Measurements from ENCODE around the gene PBLD.

PBLD gene

DNA sequence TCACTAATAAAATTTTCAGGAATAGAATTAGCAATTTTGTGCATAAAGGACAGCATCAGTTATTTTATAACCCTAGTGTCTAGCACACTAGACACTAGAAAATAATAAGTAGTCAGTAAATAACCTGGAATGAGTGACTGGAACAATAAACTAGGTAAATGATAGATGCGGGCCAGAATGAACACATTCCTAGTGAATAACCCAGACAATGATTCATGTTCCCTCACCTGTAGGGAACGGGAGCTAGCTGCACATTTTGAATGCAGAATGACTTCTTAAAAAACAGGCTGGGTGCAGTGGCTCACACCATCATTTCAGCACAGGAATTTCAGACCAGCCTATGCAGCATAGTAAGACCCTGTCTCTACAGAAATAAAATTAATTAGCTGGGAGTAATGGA lies 97.6 kb downstream of the PBLD start:
- DNase-seq (ENCODE audit: low read depth in 3 of 3), result no peak

- no peak for DNase-seq (ENCODE audit: low read depth in 3 of 3)
Measured at GRCh38 chr10:68233046-68233445, 99.7 kb downstream of the PBLD start.
